Hepatocyte (in vitro differentiated cells): ENCODE measurements around the gene RPS15. TPM values are rescaled to one million over a fixed set of nuclear protein-coding genes. Genes with fewer than 3 reads are reported as not detected.

Experiments used
- DNase-seq: peaks from one replicate; pipeline ENCODE4 v3.0.0-alpha.2; 2016; ENCODE audit warnings: low spot score
- H2AFZ ChIP-seq: fragments of 200-600 bp; sonication (generic); 2 replicates; pipeline ENCODE4 v1.6.0; 2016; ENCODE audit warnings: antibody characterized with exemption, mild to moderate bottlenecking
- H3K27ac ChIP-seq: fragments of 200-600 bp; sonication (generic); 2 replicates; pipeline ENCODE4 v1.5.1; 2016; ENCODE audit warnings: mild to moderate bottlenecking
- H3K27me3 ChIP-seq: fragments of 200-600 bp; sonication (generic); 2 replicates; pipeline ENCODE4 v1.6.1; 2016
- H3K36me3 ChIP-seq: fragments of 200-600 bp; sonication (generic); replicated peaks from 2 replicates; pipeline ENCODE4 v1.5.1; 2016; ENCODE audit warnings: low read depth; ENCODE audit not compliant: insufficient read depth
- H3K4me1 ChIP-seq: fragments of 200-600 bp; sonication (generic); 2 replicates; pipeline ENCODE4 v1.5.1; 2016; ENCODE audit warnings: mild to moderate bottlenecking, moderate library complexity; ENCODE audit not compliant: insufficient read depth
- H3K4me2 ChIP-seq: fragments of 200-600 bp; sonication (generic); 2 replicates; pipeline ENCODE4 v1.6.0; 2016
- H3K4me3 ChIP-seq: fragments of 200-600 bp; sonication (generic); 2 replicates; pipeline ENCODE4 v1.5.1; 2016; ENCODE audit warnings: mild to moderate bottlenecking
- H3K79me2 ChIP-seq: fragments of 200-600 bp; sonication (generic); 2 replicates; pipeline ENCODE4 v1.6.0; 2017; ENCODE audit warnings: mild to moderate bottlenecking
- H3K9me2 ChIP-seq: fragments of 200-600 bp; sonication (generic); replicated peaks from 2 replicates; pipeline ENCODE4 v1.6.0; 2017; ENCODE audit warnings: mild to moderate bottlenecking; ENCODE audit not compliant: insufficient read depth
- H3K9me3 ChIP-seq: fragments of 200-600 bp; sonication (generic); 2 replicates; pipeline ENCODE4 v1.5.1; 2016; ENCODE audit warnings: low read depth, mild to moderate bottlenecking
- H4K20me1 ChIP-seq: fragments of 200-600 bp; sonication (generic); 2 replicates; pipeline ENCODE4 v1.6.0; 2016; ENCODE audit warnings: mild to moderate bottlenecking; ENCODE audit not compliant: insufficient read depth, poor library complexity, severe bottlenecking
- EZH2 ChIP-seq: fragments of 200-600 bp; sonication (generic); IDR thresholded peaks from 2 replicates; pipeline ENCODE4 v1.6.1; 2016; ENCODE audit warnings: antibody characterized with exemption, mild to moderate bottlenecking, borderline replicate concordance
- EZH2phosphoT487 ChIP-seq: fragments of 200-600 bp; sonication (generic); IDR thresholded peaks from one replicate; pipeline ENCODE4 v1.6.1; 2018; ENCODE audit warnings: antibody characterized with exemption, mild to moderate bottlenecking, low read depth, moderate library complexity; ENCODE audit not compliant: unreplicated experiment, severe bottlenecking
- WGBS: methylation state at CpG from one replicate; pipeline ENCODE4 v1.1.6; 2016; ENCODE audit warnings: low lambda C conversion rate; ENCODE audit errors: missing lambda C conversion rate; 5-methylcytosine and 5-hydroxymethylcytosine counted together
- polyA plus RNA-seq: library from polyadenylated mRNA; unstranded; fragments of >200 nt; fragmentation: Nextera tagmentation; extraction: Ambion mirVana; gene quantifications from 2 replicates; pipeline ENCODE4 v1.2.1, GENCODE V29; 2016
- total RNA-seq: library from RNA; depleted of rRNA; stranded (reverse); fragments of >200 nt; gene quantifications from 2 replicates; pipeline ENCODE4 v1.2.3, GENCODE V29; 2014
- TF ChIP-seq, protein P1 (sequence below): fragments of 200-600 bp; sonication (generic); IDR thresholded peaks from 2 replicates; pipeline ENCODE4 v1.5.1; 2016; ENCODE audit warnings: antibody characterized with exemption, mild to moderate bottlenecking; ENCODE audit not compliant: poor library complexity

Gene RPS15
- total and polyA plus RNA-seq, 2 experiments from 2014 or later = 938 to 1,556 TPM

GRCh38 chr19:1422943-1423342, 15.3 kb upstream of the RPS15 start:
- no peaks in the 10 kb centered on the region for H3K36me3 ChIP-seq
- peaks cover 93% of the 10 kb centered on the region for H3K79me2 ChIP-seq
- no peaks in the 10 kb centered on the region for H3K27me3 ChIP-seq
- peaks cover 22% of the 10 kb centered on the region for H3K4me1 ChIP-seq
- no peak for DNase-seq
- H2AFZ ChIP-seq = no peak overlapping the region
- H3K27ac ChIP-seq = no peak overlapping the region
- peaks cover 23% of the 10 kb centered on the region for H4K20me1 ChIP-seq
- H3K4me2 ChIP-seq = no peak overlapping the region
- H3K9me2 ChIP-seq = no peaks in the 10 kb centered on the region
- TF ChIP-seq, protein P1, sequence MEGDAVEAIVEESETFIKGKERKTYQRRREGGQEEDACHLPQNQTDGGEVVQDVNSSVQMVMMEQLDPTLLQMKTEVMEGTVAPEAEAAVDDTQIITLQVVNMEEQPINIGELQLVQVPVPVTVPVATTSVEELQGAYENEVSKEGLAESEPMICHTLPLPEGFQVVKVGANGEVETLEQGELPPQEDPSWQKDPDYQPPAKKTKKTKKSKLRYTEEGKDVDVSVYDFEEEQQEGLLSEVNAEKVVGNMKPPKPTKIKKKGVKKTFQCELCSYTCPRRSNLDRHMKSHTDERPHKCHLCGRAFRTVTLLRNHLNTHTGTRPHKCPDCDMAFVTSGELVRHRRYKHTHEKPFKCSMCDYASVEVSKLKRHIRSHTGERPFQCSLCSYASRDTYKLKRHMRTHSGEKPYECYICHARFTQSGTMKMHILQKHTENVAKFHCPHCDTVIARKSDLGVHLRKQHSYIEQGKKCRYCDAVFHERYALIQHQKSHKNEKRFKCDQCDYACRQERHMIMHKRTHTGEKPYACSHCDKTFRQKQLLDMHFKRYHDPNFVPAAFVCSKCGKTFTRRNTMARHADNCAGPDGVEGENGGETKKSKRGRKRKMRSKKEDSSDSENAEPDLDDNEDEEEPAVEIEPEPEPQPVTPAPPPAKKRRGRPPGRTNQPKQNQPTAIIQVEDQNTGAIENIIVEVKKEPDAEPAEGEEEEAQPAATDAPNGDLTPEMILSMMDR = no peak
- TF ChIP-seq EZH2phosphoT487 = no peak
- no peak for TF ChIP-seq EZH2
- 93% methylated on average over 24 of the region's 24 CpGs for WGBS
- no peak overlapping the region for H3K4me3 ChIP-seq
- no peaks in the 10 kb centered on the region for H3K9me3 ChIP-seq

DNA sequence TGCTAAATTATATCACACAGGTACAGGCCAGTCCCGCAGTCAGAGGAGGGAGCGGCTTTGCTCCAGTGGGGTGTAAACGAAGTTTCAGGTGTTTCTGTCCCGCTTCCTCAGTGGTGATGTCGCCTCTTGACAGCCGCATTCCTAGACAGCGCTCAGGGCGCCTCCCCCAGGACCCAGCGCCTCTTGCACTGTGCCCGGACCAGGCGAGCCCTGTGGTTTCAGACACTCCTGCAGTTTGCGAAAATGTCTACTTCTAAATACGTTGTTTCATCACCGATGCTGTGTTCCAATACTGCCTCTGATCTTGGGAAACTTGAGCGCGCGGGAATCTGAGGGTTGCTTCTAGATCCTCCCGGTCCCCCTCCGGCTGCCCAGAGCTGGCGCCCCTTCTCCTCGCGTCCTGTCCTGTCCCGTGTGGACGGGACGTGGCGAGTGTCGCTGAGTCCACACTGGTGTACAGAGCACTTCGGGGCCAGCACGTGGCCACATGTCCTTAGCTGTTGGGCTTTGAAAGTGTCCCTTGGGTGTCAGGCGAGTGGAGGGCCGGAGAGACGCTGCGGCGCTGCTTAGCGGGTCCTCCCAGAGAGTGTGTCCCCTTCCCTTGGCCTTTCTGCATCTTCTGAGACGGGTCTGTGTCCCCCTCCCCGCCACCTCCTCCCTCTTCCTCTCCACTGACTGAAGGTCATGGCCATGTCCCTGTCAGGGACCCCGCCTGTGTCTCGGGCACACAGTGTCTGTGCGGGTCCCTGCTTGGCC, 14.6 kb upstream of the RPS15 start:
- H3K4me1 ChIP-seq = peaks cover 18% of the 10 kb centered on the region
- 94% methylated on average over 37 of the region's 40 CpGs for WGBS
- no peaks in the 10 kb centered on the region for H3K9me2 ChIP-seq
- no peak overlapping the region for H3K4me3 ChIP-seq
- peaks cover 91% of the 10 kb centered on the region for H3K79me2 ChIP-seq
- H4K20me1 ChIP-seq = peaks cover 21% of the 10 kb centered on the region
- H3K9me3 ChIP-seq = no peaks in the 10 kb centered on the region
- no peak overlapping the region for H2AFZ ChIP-seq
- H3K27ac ChIP-seq = peak overlapping the region; percentile 71
- TF ChIP-seq EZH2phosphoT487 (no peak), EZH2 (no peak)
- TF ChIP-seq, protein P1 = no peak
- no peak for DNase-seq
- H3K27me3 ChIP-seq = no peaks in the 10 kb centered on the region
- H3K4me2 ChIP-seq = no peak overlapping the region
- H3K36me3 ChIP-seq = no peaks in the 10 kb centered on the region

- DNase-seq = peak; percentile 77
- H2AFZ ChIP-seq = no peak overlapping the region
- H3K4me2 ChIP-seq = peak overlapping the region; percentile 56
- H3K27me3 ChIP-seq = no peaks in the 10 kb centered on the region
- H3K4me1 ChIP-seq = peaks cover 16% of the 10 kb centered on the region
- peaks cover 15% of the 10 kb centered on the region for H4K20me1 ChIP-seq
- H3K9me2 ChIP-seq = no peaks in the 10 kb centered on the region
- H3K4me3 ChIP-seq = no peak overlapping the region
- TF ChIP-seq EZH2phosphoT487 = no peak
- TF ChIP-seq EZH2 = no peak
- TF ChIP-seq, protein P1 = no peak
- no peaks in the 10 kb centered on the region for H3K9me3 ChIP-seq
- H3K36me3 ChIP-seq = no peaks in the 10 kb centered on the region
- peaks cover 88% of the 10 kb centered on the region for H3K79me2 ChIP-seq
- peak overlapping the region; percentile 86 for H3K27ac ChIP-seq
- 82% methylated on average over 20 of the region's 42 CpGs for WGBS
Observed at GRCh38 chr19:1424192-1424955, 13.8 kb upstream of the RPS15 start.
